ENCODE measurements around the gene QPRT.
"Not testable (repeated sequence)": the region's sequence is repeated elsewhere in the genome, so short reads cannot be mapped to it uniquely, and the experiment has no call there.

Gene QPRT

DNA sequence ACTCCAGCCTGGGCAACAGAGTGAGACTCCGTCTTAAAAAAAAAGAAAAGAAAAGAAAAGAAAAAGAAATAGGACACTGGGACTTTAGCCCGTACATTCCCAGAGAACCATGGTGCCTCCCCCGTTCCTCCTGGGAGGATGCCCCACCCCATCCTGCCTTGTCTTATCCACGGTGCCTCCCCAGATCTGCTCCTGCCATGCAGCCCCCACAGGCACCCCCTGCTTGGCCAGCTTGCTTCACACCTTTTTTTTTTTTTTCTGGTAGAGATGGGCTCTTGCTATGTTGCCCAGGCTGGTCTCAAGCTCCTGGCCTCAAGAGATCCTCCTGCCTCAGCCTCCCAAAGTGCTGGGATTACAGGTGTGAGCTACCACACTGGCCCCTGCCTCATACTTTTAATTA, 67.5 kb downstream of the QPRT start:
- not testable (repeated sequence) for DNase-seq (ENCODE audit: low spot score)
